Mesodermal cell (in vitro differentiated cells): ENCODE measurements around the gene GSTA4.

Experiments used
- H3K27ac ChIP-seq: 2 replicates; pipeline ENCODE4 v1.7.0; 2013; ENCODE audit warnings: mild to moderate bottlenecking, low read depth, low read length, moderate library complexity; ENCODE audit not compliant: severe bottlenecking
- H3K36me3 ChIP-seq: 2 replicates; pipeline ENCODE4 v1.7.1; 2013; ENCODE audit warnings: mild to moderate bottlenecking, low read length, moderate library complexity; ENCODE audit not compliant: control insufficient read depth, insufficient read depth
- H3K4me1 ChIP-seq: one replicate; pipeline ENCODE4 v1.7.1; 2013; ENCODE audit warnings: mild to moderate bottlenecking, low read length; ENCODE audit not compliant: insufficient read depth, control insufficient read depth, poor library complexity, severe bottlenecking
- H3K4me3 ChIP-seq: 2 replicates; pipeline ENCODE4 v1.7.0; 2013; ENCODE audit warnings: low read length, control low read depth, mild to moderate bottlenecking; ENCODE audit not compliant: insufficient read depth, poor library complexity, severe bottlenecking; ENCODE audit errors: extremely low read depth
- H3K9me3 ChIP-seq: 2 replicates; pipeline ENCODE4 v1.7.1; 2013; ENCODE audit warnings: mild to moderate bottlenecking, low read length, moderate library complexity; ENCODE audit not compliant: control insufficient read depth
- WGBS, 2 experiments: methylation state at CpG; one replicate each; pipeline ENCODE4 v1.1.5; 2013; ENCODE audit warnings: missing lambda C conversion rate in 2 of 2; ENCODE audit not compliant: insufficient coverage in 2 of 2; 5-methylcytosine and 5-hydroxymethylcytosine counted together

Gene GSTA4

DNA sequence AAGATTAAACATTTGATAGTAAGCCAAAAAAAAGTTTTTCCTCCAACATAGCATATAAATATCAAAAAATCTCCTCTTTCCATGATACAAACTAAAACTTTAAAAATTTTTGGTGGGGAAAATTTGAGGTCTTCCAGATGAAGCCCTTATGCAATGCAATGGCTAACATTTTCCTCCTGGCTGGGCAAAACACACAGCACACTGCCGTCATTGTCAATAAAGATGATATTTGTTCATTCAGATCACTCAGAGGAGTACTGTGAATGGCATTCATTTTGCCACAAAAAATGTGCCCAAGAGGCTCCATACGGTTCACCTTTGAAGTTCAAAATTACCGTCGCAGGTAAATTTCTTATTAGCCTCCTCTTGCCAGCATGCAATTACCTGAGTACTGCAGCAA, 36.2 kb upstream of the GSTA4 start:
- Histone ChIP-seq H3K36me3 (peaks cover 48% of the 10 kb centered on the region), H3K27ac (no peak overlapping the region), H3K4me1 (peaks cover 18% of the 10 kb centered on the region), H3K4me3 (no peak overlapping the region), H3K9me3 (no peaks in the 10 kb centered on the region)
- WGBS, 2 experiments: 90 to 100% methylated on average over 3 to 4 of the region's 4 CpGs

GRCh38 chr6:53029761-53030160, 34.7 kb upstream of the GSTA4 start:
- Histone ChIP-seq H3K4me1 (peaks cover 10% of the 10 kb centered on the region), H3K36me3 (peaks cover 44% of the 10 kb centered on the region), H3K9me3 (no peaks in the 10 kb centered on the region), H3K27ac (no peak overlapping the region), H3K4me3 (no peak overlapping the region)
- WGBS, 2 experiments: 82 to 91% methylated on average over 1 to 2 of the region's 3 CpGs

- Histone ChIP-seq H3K4me3 (no peak overlapping the region), H3K36me3 (peaks cover 39% of the 10 kb centered on the region), H3K4me1 (peaks cover 10% of the 10 kb centered on the region), H3K27ac (no peak overlapping the region), H3K9me3 (no peaks in the 10 kb centered on the region)
Observed at GRCh38 chr6:53029257-53029656, 34.2 kb upstream of the GSTA4 start.

DNA sequence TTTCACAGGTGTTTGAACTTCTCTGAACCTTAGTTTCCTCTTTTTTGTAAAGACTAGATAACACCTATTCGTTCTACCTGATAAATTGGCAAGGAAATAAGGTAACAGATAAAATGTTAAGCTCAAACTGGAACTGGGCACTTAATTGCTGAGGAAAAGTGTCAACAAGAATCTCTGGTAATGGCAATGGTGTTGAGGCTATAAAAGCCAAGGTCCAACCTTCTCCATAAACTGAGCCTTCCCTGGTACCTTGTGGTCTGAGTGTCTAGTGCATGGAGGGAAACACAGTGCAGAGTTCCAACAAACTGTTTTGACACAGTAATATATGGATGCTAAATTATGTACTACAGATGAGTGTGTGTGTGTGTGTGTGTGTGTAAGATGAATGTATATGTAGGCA, 33.4 kb upstream of the GSTA4 start:
- Histone ChIP-seq H3K27ac (no peak overlapping the region), H3K36me3 (peaks cover 33% of the 10 kb centered on the region), H3K4me1 (peaks cover 10% of the 10 kb centered on the region), H3K4me3 (no peak overlapping the region), H3K9me3 (no peaks in the 10 kb centered on the region)
- WGBS, 2 experiments: no CpG with 5 or more reads among the region's 1 CpG

- 83% methylated on average over 1 of the region's 5 CpGs for WGBS, 2 experiments
- H3K27ac ChIP-seq: no peak overlapping the region
- H3K9me3 ChIP-seq: no peaks in the 10 kb centered on the region
- H3K4me3 ChIP-seq: no peak overlapping the region
- H3K36me3 ChIP-seq: peaks cover 33% of the 10 kb centered on the region
- no peaks in the 10 kb centered on the region for H3K4me1 ChIP-seq
Observed at GRCh38 chr6:53027131-53027718, 32.1 kb upstream of the GSTA4 start.

GRCh38 chr6:53026526-53026925, 31.4 kb upstream of the GSTA4 start:
- Histone ChIP-seq H3K36me3 (peaks cover 26% of the 10 kb centered on the region), H3K9me3 (no peaks in the 10 kb centered on the region), H3K4me3 (no peak overlapping the region), H3K27ac (no peak overlapping the region), H3K4me1 (no peaks in the 10 kb centered on the region)
- WGBS, 2 experiments: 100% methylated on average over 2 of the region's 3 CpGs; no CpG with 5 or more reads in 1 of the 2 experiments

GRCh38 chr6:53023323-53023722, 28.2 kb upstream of the GSTA4 start:
- Histone ChIP-seq H3K36me3 (peaks cover 19% of the 10 kb centered on the region), H3K9me3 (no peaks in the 10 kb centered on the region), H3K27ac (no peak overlapping the region), H3K4me3 (no peak overlapping the region), H3K4me1 (no peaks in the 10 kb centered on the region)
- WGBS, 2 experiments: no CpG with 5 or more reads among the region's 1 CpG

DNA sequence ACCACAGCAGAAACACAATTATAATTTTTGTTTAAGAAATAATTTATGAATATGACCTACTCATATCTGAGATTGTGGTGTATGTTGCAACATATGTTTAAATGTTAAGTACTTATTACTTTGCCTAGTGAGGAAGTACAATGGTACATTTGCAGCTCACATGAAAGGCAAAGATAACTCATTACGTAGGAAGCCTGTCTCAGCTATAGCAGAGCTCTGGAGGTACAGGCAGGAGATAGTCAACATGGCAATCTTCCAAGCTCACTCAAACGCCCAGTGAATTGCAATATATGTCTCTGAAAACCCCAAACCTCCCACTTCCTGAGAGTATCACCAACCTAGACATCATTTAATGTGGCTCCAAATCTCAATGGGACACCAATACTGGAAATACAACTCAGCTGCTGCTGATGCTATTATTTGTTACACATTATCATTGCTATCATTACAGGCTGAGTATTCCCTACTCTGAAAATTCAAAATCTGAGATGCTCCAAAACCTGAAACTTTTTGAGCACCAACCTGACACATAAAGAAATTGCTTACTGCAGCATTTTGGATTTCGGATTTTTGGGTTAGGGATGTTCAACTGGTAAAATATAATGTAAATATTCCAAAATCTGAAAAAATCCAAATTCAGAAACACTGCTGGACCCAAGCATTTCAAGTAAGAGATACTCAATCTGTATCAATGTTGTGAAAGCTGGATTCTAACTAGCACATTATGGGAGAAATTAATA, 25.1 kb upstream of the GSTA4 start:
- 92 to 100% methylated on average over 2 of the region's 3 CpGs for WGBS, 2 experiments
- no peak overlapping the region for H3K27ac ChIP-seq
- peaks cover 33% of the 10 kb centered on the region for H3K36me3 ChIP-seq
- no peak overlapping the region for H3K4me3 ChIP-seq
- H3K4me1 ChIP-seq: no peaks in the 10 kb centered on the region
- H3K9me3 ChIP-seq: no peaks in the 10 kb centered on the region

DNA sequence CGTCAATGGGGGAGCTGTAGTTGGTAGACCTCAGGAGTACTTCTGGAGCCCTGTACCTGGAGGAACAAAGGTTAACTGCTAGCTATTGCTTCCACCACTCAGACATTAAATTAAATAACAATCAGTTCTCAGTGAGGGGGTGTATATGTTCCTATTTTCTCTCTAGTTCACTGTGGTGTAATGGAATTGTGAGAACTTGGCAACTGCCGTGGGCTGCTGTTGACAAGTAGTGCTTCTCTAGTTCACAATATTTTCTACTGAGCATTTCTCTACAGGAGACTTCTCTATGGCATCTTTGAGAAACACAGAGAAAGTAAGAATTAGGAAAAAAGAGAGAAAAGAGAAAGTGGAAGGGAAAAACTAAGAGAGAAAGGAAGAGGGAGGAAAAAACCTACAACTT, 23.4 kb upstream of the GSTA4 start:
- 100% methylated on average over 1 of the region's 2 CpGs; no CpG with 5 or more reads in 1 of the 2 experiments for WGBS, 2 experiments
- no peaks in the 10 kb centered on the region for H3K9me3 ChIP-seq
- H3K36me3 ChIP-seq: peaks cover 37% of the 10 kb centered on the region
- H3K27ac ChIP-seq: no peak overlapping the region
- no peaks in the 10 kb centered on the region for H3K4me1 ChIP-seq
- H3K4me3 ChIP-seq: no peak overlapping the region

DNA sequence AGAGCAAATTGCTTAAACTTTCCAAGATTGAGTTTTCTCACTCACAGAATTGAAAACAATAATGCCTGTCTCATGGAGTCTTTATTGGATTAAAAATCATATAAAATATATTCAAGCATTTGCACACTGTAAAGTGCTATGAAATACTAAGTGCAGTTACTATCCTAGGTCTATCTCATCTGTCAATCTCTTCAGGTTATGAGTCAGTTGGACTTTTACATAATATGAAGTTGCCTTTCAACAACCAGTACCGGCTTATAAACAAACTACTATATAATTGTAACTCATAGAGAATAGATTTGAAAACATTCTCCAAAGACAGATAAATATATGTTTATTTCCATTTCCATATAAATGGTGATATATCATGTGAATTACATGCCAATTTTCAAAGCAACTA, 20.4 kb upstream of the GSTA4 start:
- H3K36me3 ChIP-seq: peaks cover 64% of the 10 kb centered on the region
- no peak overlapping the region for H3K4me3 ChIP-seq
- no peak overlapping the region for H3K27ac ChIP-seq
- peaks cover 11% of the 10 kb centered on the region for H3K4me1 ChIP-seq
- no CpG with 5 or more reads among the region's 1 CpG for WGBS, 2 experiments
- H3K9me3 ChIP-seq: no peaks in the 10 kb centered on the region

GRCh38 chr6:53014744-53015143, 19.7 kb upstream of the GSTA4 start:
- H3K4me1 ChIP-seq: peaks cover 11% of the 10 kb centered on the region
- H3K36me3 ChIP-seq: peaks cover 71% of the 10 kb centered on the region
- no peak overlapping the region for H3K4me3 ChIP-seq
- WGBS, 2 experiments: 90 to 100% methylated on average over 1 of the region's 1 CpG
- no peak overlapping the region for H3K27ac ChIP-seq
- no peaks in the 10 kb centered on the region for H3K9me3 ChIP-seq
